Measurements from ENCODE around the gene EXT2.

EXT2 gene

GRCh38 chr11:44149651-44150050, 54.2 kb downstream of the EXT2 start:
- DNase-seq (ENCODE audit: low spot score), result no peak
- in situ Hi-C loops (cut with MboI; ENCODE audit: low pct_unique_long_range_greater_than_20kb, low sequenced_read_pairs, unreplicated experiment), result no loop called here
- TF ChIP-seq CTCF (IDR thresholded peaks at IDR 0.05; ENCODE audit: extremely low read depth, insufficient read depth, missing control alignments), result no peak

- in situ Hi-C loops (cut with MboI; ENCODE audit: low pct_unique_long_range_greater_than_20kb, low sequenced_read_pairs, unreplicated experiment), result no loop called here
- DNase-seq (ENCODE audit: low spot score), result no peak
- TF ChIP-seq CTCF (IDR thresholded peaks at IDR 0.05; ENCODE audit: extremely low read depth, insufficient read depth, missing control alignments), result no peak
Observed at GRCh38 chr11:44150401-44150800, 54.9 kb downstream of the EXT2 start.

- in situ Hi-C loops (cut with MboI; ENCODE audit: low pct_unique_long_range_greater_than_20kb, low sequenced_read_pairs, unreplicated experiment), result no loop called here
- no peak for DNase-seq (ENCODE audit: low spot score)
- no peak for TF ChIP-seq CTCF (IDR thresholded peaks at IDR 0.05; ENCODE audit: extremely low read depth, insufficient read depth, missing control alignments)
Observed at GRCh38 chr11:44157019-44157418, 61.5 kb downstream of the EXT2 start.

GRCh38 chr11:44158384-44158783, 62.9 kb downstream of the EXT2 start:
- TF ChIP-seq CTCF (IDR thresholded peaks at IDR 0.05; ENCODE audit: extremely low read depth, insufficient read depth, missing control alignments), result no peak
- in situ Hi-C loops (cut with MboI; ENCODE audit: low pct_unique_long_range_greater_than_20kb, low sequenced_read_pairs, unreplicated experiment), result no loop called here
- no peak for DNase-seq (ENCODE audit: low spot score)

- in situ Hi-C loops (cut with MboI; ENCODE audit: low pct_unique_long_range_greater_than_20kb, low sequenced_read_pairs, unreplicated experiment), result no loop called here
- no peak for TF ChIP-seq CTCF (IDR thresholded peaks at IDR 0.05; ENCODE audit: extremely low read depth, insufficient read depth, missing control alignments)
Observed at GRCh38 chr11:44159848-44160721, 64.6 kb downstream of the EXT2 start.

GRCh38 chr11:44162004-44162403, 66.5 kb downstream of the EXT2 start:
- no peak for TF ChIP-seq CTCF (IDR thresholded peaks at IDR 0.05; ENCODE audit: extremely low read depth, insufficient read depth, missing control alignments)
- no peak for DNase-seq (ENCODE audit: low spot score)
- in situ Hi-C loops (cut with MboI; ENCODE audit: low pct_unique_long_range_greater_than_20kb, low sequenced_read_pairs, unreplicated experiment), result no loop called here

More at GRCh38 chr11:44159848-44160721, 64.6 kb downstream of the EXT2 start:
- DNase-seq (ENCODE audit: low spot score), result no peak
